Measurements from ENCODE around the gene PINLYP.
"Not testable (repeated sequence)": the region's sequence is repeated elsewhere in the genome, so short reads cannot be mapped to it uniquely, and the experiment has no call there.

The PINLYP gene

GRCh38 chr19:43541920-43542650 is 33.5 kb upstream of the PINLYP start:
- H3K9ac ChIP-seq (ENCODE audit: low read depth, low read length), result no peak overlapping the region
- no peaks in the 10 kb centered on the region for H3K4me1 ChIP-seq (ENCODE audit: insufficient read depth, low read length)
- peaks cover 12% of the 10 kb centered on the region for H3K36me3 ChIP-seq (ENCODE audit: insufficient read depth, low read length)

DNA sequence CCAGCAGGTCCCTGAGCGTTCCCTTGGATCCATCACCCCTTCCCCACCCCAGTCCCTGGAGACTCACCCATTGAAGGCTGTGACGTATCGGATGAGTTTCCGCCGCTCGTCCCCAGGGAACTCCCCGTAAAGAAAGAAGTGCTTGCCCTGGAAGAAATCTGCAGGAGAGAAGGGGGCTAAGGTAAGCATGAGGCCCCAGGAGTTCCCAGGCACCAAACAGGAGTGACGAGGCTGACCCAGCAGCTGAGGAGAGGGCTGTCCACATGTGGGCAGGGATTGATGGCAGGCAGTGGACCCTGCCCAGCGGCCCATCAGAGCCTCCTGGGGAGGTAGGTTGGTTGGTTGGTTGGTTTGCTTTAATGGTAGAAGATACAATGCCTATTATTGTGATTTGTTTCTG is 31.5 kb upstream of the PINLYP start:
- Histone ChIP-seq H3K4me1 (ENCODE audit: insufficient read depth, low read length) (no peaks in the 10 kb centered on the region), H3K36me3 (ENCODE audit: insufficient read depth, low read length) (peaks cover 10% of the 10 kb centered on the region), H3K9ac (ENCODE audit: low read depth, low read length) (no peak overlapping the region), H3K9me3 (ENCODE audit: control insufficient read depth, insufficient read depth, low read length) (peaks cover 4% of the 10 kb centered on the region)

More at GRCh38 chr19:43541920-43542650, 33.5 kb upstream of the PINLYP start:
- peaks cover 6% of the 10 kb centered on the region for H3K9me3 ChIP-seq (ENCODE audit: control insufficient read depth, insufficient read depth, low read length)

GRCh38 chr19:43545276-43545675 is 30.3 kb upstream of the PINLYP start:
- no peaks in the 10 kb centered on the region for H3K4me1 ChIP-seq (ENCODE audit: insufficient read depth, low read length)
- no peak overlapping the region for H3K9ac ChIP-seq (ENCODE audit: low read depth, low read length)
- peaks cover 10% of the 10 kb centered on the region for H3K36me3 ChIP-seq (ENCODE audit: insufficient read depth, low read length)

GRCh38 chr19:43545981-43546380 is 29.6 kb upstream of the PINLYP start:
- H3K36me3 ChIP-seq (ENCODE audit: insufficient read depth, low read length), result peaks cover 7% of the 10 kb centered on the region
- no peaks in the 10 kb centered on the region for H3K9me3 ChIP-seq (ENCODE audit: control insufficient read depth, insufficient read depth, low read length)
- no peak overlapping the region for H3K9ac ChIP-seq (ENCODE audit: low read depth, low read length)
- no peaks in the 10 kb centered on the region for H3K4me1 ChIP-seq (ENCODE audit: insufficient read depth, low read length)

More at GRCh38 chr19:43545276-43545675, 30.3 kb upstream of the PINLYP start:
- H3K9me3 ChIP-seq (ENCODE audit: control insufficient read depth, insufficient read depth, low read length), result no peaks in the 10 kb centered on the region

GRCh38 chr19:43546581-43546980 is 29.0 kb upstream of the PINLYP start:
- Histone ChIP-seq H3K4me1 (ENCODE audit: insufficient read depth, low read length) (no peaks in the 10 kb centered on the region), H3K36me3 (ENCODE audit: insufficient read depth, low read length) (peaks cover 7% of the 10 kb centered on the region), H3K9ac (ENCODE audit: low read depth, low read length) (no peak overlapping the region), H3K9me3 (ENCODE audit: control insufficient read depth, insufficient read depth, low read length) (no peaks in the 10 kb centered on the region)

GRCh38 chr19:43547926-43548325 is 27.7 kb upstream of the PINLYP start:
- H3K36me3 ChIP-seq (ENCODE audit: insufficient read depth, low read length); H3K9ac ChIP-seq (ENCODE audit: low read depth, low read length); H3K9me3 ChIP-seq (ENCODE audit: control insufficient read depth, insufficient read depth, low read length); H3K4me1 ChIP-seq (ENCODE audit: insufficient read depth, low read length): not testable (repeated sequence)

DNA sequence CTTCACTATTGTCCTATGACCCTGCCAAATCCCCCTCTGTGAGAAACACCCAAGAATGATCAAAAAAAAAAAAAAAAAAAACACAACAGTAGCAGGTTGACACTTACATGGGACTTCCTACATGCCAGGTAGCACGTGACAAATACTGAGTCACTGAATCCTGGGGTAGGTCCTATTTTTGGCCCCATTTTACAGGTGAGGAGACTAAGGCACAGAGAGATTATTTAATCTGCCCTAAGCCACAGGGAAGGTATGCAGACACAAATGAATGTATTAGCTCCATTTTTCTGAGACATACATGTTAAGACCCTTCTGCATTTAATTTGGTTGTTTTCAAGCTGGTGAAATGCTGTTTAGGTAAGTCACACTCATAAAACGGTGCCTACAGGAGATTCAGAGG is 26.9 kb upstream of the PINLYP start:
- Histone ChIP-seq H3K4me1 (ENCODE audit: insufficient read depth, low read length) (no peaks in the 10 kb centered on the region), H3K9me3 (ENCODE audit: control insufficient read depth, insufficient read depth, low read length) (no peaks in the 10 kb centered on the region), H3K36me3 (ENCODE audit: insufficient read depth, low read length) (peaks cover 7% of the 10 kb centered on the region), H3K9ac (ENCODE audit: low read depth, low read length) (no peak overlapping the region)

DNA sequence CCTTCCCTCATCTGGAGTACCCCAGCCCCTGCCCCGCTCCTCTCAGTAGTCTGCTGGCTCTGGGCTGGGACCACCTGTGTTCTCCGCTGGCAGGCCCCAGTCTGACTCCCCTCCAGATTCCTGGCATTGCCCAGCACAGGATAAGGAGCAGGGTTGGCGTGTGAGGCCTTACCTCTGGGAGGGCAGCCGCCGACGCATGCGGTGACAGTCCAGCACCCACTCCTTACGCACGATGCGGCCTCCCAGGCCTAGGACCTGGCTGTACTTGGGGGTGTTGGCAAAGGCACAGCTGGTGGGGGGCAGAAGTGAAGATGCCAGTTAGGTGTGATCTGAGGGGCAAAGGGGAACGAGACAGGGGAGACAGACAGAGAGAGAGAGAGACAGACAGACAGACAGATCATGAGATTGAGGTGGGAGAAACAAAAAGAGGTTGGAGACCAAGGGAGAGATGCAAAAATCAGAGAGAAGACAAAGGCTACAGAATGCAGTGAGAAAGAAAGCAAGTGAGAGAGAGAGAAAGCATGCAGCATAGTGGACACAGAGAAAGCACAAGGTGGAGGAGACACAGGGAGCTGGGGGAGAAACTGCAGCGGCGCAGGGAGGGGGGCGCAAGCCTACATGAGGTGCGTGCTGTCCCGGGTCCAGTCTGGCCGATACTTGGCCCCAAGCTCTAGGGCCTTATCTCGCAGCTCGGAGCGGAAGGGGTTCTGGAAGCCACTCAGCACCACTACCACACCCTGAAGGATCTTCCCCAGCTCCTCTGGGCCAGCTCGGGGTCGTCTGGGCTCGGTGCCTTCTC is 24.0 kb upstream of the PINLYP start:
- Histone ChIP-seq H3K36me3 (ENCODE audit: insufficient read depth, low read length) (peaks cover 7% of the 10 kb centered on the region), H3K9me3 (ENCODE audit: control insufficient read depth, insufficient read depth, low read length) (no peaks in the 10 kb centered on the region), H3K4me1 (ENCODE audit: insufficient read depth, low read length) (no peaks in the 10 kb centered on the region), H3K9ac (ENCODE audit: low read depth, low read length) (no peak overlapping the region)

GRCh38 chr19:43552198-43552450 is 23.5 kb upstream of the PINLYP start:
- peaks cover 7% of the 10 kb centered on the region for H3K36me3 ChIP-seq (ENCODE audit: insufficient read depth, low read length)
- no peak overlapping the region for H3K9ac ChIP-seq (ENCODE audit: low read depth, low read length)

GRCh38 chr19:43552616-43553015 is 23.0 kb upstream of the PINLYP start:
- H3K9ac ChIP-seq (ENCODE audit: low read depth, low read length), result no peak overlapping the region
- H3K36me3 ChIP-seq (ENCODE audit: insufficient read depth, low read length), result peaks cover 7% of the 10 kb centered on the region
- no peaks in the 10 kb centered on the region for H3K4me1 ChIP-seq (ENCODE audit: insufficient read depth, low read length)
- no peaks in the 10 kb centered on the region for H3K9me3 ChIP-seq (ENCODE audit: control insufficient read depth, insufficient read depth, low read length)

More at GRCh38 chr19:43552198-43552450, 23.5 kb upstream of the PINLYP start:
- H3K4me1 ChIP-seq (ENCODE audit: insufficient read depth, low read length), result no peaks in the 10 kb centered on the region
- no peaks in the 10 kb centered on the region for H3K9me3 ChIP-seq (ENCODE audit: control insufficient read depth, insufficient read depth, low read length)

DNA sequence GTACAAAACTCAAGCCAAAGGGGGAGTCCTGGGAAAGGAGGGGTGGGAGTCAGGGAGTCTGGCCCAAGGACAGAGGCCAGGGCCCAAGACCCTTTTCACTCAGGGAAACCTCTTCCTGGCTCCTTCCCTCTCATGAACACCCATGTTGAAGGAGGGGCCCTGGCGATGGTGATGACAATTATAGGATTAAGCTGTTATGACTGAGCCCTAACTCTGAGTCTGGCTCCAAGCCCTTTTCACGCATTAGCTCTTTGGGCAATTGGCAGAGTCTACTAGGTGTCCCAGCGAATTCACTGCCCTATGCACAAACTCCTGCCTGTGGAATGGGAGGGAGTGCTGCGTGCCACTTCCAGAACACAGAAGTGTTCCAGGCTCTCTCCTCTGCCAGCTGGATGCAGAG is 21.9 kb upstream of the PINLYP start:
- no peaks in the 10 kb centered on the region for H3K4me1 ChIP-seq (ENCODE audit: insufficient read depth, low read length)
- H3K9ac ChIP-seq (ENCODE audit: low read depth, low read length), result no peak overlapping the region
- peaks cover 6% of the 10 kb centered on the region for H3K36me3 ChIP-seq (ENCODE audit: insufficient read depth, low read length)
- H3K9me3 ChIP-seq (ENCODE audit: control insufficient read depth, insufficient read depth, low read length), result no peaks in the 10 kb centered on the region

DNA sequence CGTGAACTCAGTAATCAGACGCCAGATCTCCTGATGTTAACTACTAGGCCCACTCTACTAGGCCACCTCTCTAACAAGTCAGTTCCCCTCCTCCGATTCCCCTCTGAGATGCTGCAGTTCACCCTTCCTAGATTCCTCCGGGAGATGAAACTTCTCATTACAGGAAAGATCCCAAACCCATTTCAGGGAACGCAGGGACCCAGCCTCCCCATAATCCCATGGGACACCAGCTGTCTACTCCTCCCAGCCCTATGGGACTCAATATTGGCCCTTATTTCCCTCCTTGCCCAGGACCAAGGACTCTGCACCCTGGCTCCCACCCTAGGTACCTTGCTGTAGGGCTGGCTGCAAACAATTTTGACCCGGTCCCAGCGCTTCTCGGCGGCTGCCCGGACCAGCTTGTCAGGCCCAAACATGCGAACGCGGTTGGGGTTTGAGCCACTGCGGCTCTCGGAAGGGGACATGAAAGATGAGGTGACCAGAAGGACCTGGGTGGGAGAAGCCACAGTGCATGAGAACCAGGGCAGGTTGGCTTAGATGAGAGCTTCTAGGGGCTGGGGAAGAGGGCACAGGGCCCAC is 21.2 kb upstream of the PINLYP start:
- Histone ChIP-seq H3K9ac (ENCODE audit: low read depth, low read length) (no peak overlapping the region), H3K4me1 (ENCODE audit: insufficient read depth, low read length) (no peaks in the 10 kb centered on the region), H3K36me3 (ENCODE audit: insufficient read depth, low read length) (peaks cover 3% of the 10 kb centered on the region), H3K9me3 (ENCODE audit: control insufficient read depth, insufficient read depth, low read length) (no peaks in the 10 kb centered on the region)

DNA sequence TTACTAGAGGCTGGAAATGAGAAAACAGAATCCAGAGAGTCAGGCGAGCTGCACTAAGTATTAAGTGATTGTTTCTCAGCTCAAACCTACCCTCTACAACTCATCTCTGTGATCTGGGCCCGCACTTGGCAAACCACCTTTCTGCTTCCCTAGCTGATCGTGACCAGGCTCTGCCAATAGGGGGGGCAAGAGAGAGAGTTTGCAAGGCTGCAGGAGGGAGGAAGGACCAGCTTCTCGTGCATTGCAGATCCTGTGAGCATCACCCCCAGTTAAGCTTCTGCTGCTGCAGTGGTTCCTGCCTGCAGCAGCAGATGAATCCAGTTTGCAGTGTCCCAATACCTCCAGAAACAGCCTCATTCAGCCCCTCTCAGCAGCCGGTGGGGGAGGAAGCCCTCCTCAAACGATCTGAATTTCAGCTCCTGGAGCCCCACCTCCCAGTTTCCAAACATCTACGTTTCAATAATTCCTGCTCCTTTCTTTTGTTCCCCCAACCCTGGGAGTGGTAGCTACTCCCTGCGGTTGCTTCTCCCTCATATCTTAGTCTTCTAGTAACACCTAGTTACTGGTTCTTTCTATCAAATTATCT is 20.3 kb upstream of the PINLYP start:
- H3K36me3 ChIP-seq (ENCODE audit: insufficient read depth, low read length), result peaks cover under 1% of the 10 kb centered on the region

DNA sequence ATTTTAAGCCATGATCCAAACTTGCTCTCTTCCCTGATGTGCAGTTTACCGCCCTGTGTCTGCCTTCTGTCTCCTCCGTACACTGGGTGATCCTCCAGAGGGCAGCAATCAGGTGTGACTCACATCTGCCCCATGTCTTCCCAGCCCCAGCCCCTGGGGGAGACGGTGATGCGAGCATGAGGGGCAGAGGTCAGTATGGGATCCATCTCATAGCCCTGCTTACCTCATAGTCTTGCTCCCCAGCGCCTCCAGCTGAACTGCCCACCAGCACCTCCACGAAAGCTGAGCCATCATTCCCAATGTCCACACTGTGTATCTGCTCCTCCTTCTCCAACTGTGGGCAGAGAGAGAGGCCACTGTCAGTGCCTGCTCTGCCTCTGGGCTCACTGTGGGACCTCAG is 14.9 kb upstream of the PINLYP start:
- no peaks in the 10 kb centered on the region for H3K9me3 ChIP-seq (ENCODE audit: control insufficient read depth, insufficient read depth, low read length)
- H3K36me3 ChIP-seq (ENCODE audit: insufficient read depth, low read length), result peaks cover 4% of the 10 kb centered on the region
- no peaks in the 10 kb centered on the region for H3K4me1 ChIP-seq (ENCODE audit: insufficient read depth, low read length)
- no peak overlapping the region for H3K9ac ChIP-seq (ENCODE audit: low read depth, low read length)

More for the DNA sequence above, 20.3 kb upstream of the PINLYP start:
- no peaks in the 10 kb centered on the region for H3K4me1 ChIP-seq (ENCODE audit: insufficient read depth, low read length)
- H3K9me3 ChIP-seq (ENCODE audit: control insufficient read depth, insufficient read depth, low read length), result no peaks in the 10 kb centered on the region
- no peak overlapping the region for H3K9ac ChIP-seq (ENCODE audit: low read depth, low read length)
